ENCODE data around the gene LPCAT3.

LPCAT3 gene

DNA sequence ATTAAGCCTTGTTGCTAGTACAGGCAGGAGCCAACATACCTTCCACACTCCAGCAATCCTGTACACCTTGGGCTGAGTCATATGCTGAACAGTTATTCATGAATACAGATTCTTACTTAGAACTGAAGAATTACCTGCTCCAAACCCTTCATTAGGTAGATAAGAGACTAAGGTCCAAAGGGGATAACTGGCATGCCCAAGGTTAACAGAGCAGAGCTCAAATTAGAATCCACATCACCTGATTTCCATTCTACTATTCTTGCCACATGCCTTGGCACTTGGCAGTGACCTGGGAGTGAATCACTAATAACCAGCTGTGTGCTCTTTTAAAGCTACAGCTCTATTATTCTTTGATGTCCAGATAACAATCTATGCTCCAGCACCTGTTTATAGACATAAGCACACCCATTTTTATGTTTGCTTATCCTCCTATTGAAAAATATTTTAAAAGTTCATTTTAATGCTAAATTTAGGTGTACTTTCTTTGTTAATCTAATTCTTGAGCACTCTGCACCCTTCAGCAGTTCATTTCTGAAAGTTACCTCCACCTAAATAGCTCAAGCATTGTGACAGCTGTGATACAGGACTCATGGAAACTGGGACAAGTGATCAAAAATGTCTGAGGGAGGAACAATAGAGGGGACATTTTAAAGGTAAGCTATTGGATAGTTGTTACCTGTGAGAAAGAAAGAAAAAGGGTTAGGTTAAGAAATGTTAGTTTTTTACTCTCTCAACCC lies 19.4 kb downstream of the LPCAT3 start:
- POLR2A ChIA-PET, result no interaction called here

GRCh38 chr12:6996040-6996441 lies 22.2 kb downstream of the LPCAT3 start:
- Histone ChIP-seq H3K9me3 (ENCODE audit: control insufficient read depth, insufficient read depth, low read depth, low read length) (no peaks in the 10 kb centered on the region), H3K4me1 (ENCODE audit: control insufficient read depth, insufficient read depth, low read length) (no peaks in the 10 kb centered on the region), H3K36me3 (ENCODE audit: control insufficient read depth in 2 of 2, insufficient read depth in 1 of 2, low read length in 2 of 2) (peaks cover 7 to 41% of the 10 kb centered on the region in 2 experiments; a peak in 2 of 3 replicates), H3K27ac (ENCODE audit: extremely low read depth, low read depth, low read length) (no peak overlapping the region), H3K4me3 (ENCODE audit: low read depth, low read length) (no peak overlapping the region)
- no peak for TF ChIP-seq CTCF (tag by site-specific recombination; IDR thresholded peaks at IDR 0.05)
- TF ChIP-seq ZFP69B (tag by site-specific recombination; IDR thresholded peaks at IDR 0.05), result peak; percentile 51; the same call in 1 of the 2 replicates
- TF ChIP-seq, protein P1, sequence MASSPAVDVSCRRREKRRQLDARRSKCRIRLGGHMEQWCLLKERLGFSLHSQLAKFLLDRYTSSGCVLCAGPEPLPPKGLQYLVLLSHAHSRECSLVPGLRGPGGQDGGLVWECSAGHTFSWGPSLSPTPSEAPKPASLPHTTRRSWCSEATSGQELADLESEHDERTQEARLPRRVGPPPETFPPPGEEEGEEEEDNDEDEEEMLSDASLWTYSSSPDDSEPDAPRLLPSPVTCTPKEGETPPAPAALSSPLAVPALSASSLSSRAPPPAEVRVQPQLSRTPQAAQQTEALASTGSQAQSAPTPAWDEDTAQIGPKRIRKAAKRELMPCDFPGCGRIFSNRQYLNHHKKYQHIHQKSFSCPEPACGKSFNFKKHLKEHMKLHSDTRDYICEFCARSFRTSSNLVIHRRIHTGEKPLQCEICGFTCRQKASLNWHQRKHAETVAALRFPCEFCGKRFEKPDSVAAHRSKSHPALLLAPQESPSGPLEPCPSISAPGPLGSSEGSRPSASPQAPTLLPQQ (tag by site-specific recombination; IDR thresholded peaks at IDR 0.05), result peak; percentile 82
- ChIA-PET POLR2A (interaction anchor here (0.6 kb wide), 1 partner anchor 307 kb away, joined by 3 read pairs; the partner anchor contains the start of gene ZNF384), CTCF (interaction anchor here (0.7 kb wide), 2 partner anchors 18 to 193 kb away, joined by 3 read pairs; partner anchors contain the start of gene PEX5)

More for the DNA sequence above, 19.4 kb downstream of the LPCAT3 start:
- no peak overlapping the region for H3K4me3 ChIP-seq (ENCODE audit: low read depth, low read length)
- H3K27ac ChIP-seq (ENCODE audit: extremely low read depth, low read depth, low read length), result no peak overlapping the region; the same call in 1 of the 2 replicates
- peaks cover 4 to 32% of the 10 kb centered on the region in 2 experiments; a peak in 2 of 3 replicates for H3K36me3 ChIP-seq (ENCODE audit: control insufficient read depth in 2 of 2, insufficient read depth in 1 of 2, low read length in 2 of 2)
- TF ChIP-seq ZNF132 (tag by site-specific recombination; IDR thresholded peaks at IDR 0.05; ENCODE audit: borderline replicate concordance) (no peak), SP7 (tag by site-specific recombination; IDR thresholded peaks at IDR 0.05) (0 out of 2 replicates have a peak, but pooled peaks have one; percentile 15)
- H3K9me3 ChIP-seq (ENCODE audit: control insufficient read depth, insufficient read depth, low read depth, low read length), result no peaks in the 10 kb centered on the region
- no peaks in the 10 kb centered on the region for H3K4me1 ChIP-seq (ENCODE audit: control insufficient read depth, insufficient read depth, low read length)
- CTCF ChIA-PET, result interaction anchor here (0.6 to 1.1 kb wide), 3 partner anchors 20 to 491 kb away, joined by 3 read pairs; no protein-coding TSS in a partner anchor

- H3K4me3 ChIP-seq (ENCODE audit: low read depth, low read length), result no peak overlapping the region
- CTCF ChIA-PET, result no interaction called here
- no peaks in the 10 kb centered on the region for H3K4me1 ChIP-seq (ENCODE audit: control insufficient read depth, insufficient read depth, low read length)
- POLR2A ChIA-PET, result no interaction called here
- H3K27ac ChIP-seq (ENCODE audit: extremely low read depth, low read depth, low read length), result no peak overlapping the region
- no peaks in the 10 kb centered on the region for H3K9me3 ChIP-seq (ENCODE audit: control insufficient read depth, insufficient read depth, low read depth, low read length)
- peaks cover 7 to 43% of the 10 kb centered on the region in 2 experiments; a peak in 2 of 3 replicates for H3K36me3 ChIP-seq (ENCODE audit: control insufficient read depth in 2 of 2, insufficient read depth in 1 of 2, low read length in 2 of 2)
- TF ChIP-seq ZNF701 (tag by site-specific recombination; IDR thresholded peaks at IDR 0.05) (no peak), ZNF677 (tag by site-specific recombination; IDR thresholded peaks at IDR 0.05) (no peak), ZNF280D (tag by site-specific recombination; IDR thresholded peaks at IDR 0.05) (no peak), PRDM2 (tag by site-specific recombination; IDR thresholded peaks at IDR 0.05; ENCODE audit: borderline replicate concordance) (no peak), ZNF596 (tag by site-specific recombination; IDR thresholded peaks at IDR 0.05) (no peak), OSR2 (tag by site-specific recombination; IDR thresholded peaks at IDR 0.05) (no peak), ZNF157 (tag by site-specific recombination; IDR thresholded peaks at IDR 0.05) (no peak), ZNF214 (tag by site-specific recombination; IDR thresholded peaks at IDR 0.05; ENCODE audit: borderline replicate concordance) (no peak)
- TF ChIP-seq, protein P2, sequence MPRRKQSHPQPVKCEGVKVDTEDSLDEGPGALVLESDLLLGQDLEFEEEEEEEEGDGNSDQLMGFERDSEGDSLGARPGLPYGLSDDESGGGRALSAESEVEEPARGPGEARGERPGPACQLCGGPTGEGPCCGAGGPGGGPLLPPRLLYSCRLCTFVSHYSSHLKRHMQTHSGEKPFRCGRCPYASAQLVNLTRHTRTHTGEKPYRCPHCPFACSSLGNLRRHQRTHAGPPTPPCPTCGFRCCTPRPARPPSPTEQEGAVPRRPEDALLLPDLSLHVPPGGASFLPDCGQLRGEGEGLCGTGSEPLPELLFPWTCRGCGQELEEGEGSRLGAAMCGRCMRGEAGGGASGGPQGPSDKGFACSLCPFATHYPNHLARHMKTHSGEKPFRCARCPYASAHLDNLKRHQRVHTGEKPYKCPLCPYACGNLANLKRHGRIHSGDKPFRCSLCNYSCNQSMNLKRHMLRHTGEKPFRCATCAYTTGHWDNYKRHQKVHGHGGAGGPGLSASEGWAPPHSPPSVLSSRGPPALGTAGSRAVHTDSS (tag by site-specific recombination; IDR thresholded peaks at IDR 0.05), result no peak
Observed at GRCh38 chr12:6987956-6988553, 30.2 kb downstream of the LPCAT3 start.

Measured in HEK293 (cell line).